Measurements from ENCODE around the gene TTC6.

Gene TTC6

DNA sequence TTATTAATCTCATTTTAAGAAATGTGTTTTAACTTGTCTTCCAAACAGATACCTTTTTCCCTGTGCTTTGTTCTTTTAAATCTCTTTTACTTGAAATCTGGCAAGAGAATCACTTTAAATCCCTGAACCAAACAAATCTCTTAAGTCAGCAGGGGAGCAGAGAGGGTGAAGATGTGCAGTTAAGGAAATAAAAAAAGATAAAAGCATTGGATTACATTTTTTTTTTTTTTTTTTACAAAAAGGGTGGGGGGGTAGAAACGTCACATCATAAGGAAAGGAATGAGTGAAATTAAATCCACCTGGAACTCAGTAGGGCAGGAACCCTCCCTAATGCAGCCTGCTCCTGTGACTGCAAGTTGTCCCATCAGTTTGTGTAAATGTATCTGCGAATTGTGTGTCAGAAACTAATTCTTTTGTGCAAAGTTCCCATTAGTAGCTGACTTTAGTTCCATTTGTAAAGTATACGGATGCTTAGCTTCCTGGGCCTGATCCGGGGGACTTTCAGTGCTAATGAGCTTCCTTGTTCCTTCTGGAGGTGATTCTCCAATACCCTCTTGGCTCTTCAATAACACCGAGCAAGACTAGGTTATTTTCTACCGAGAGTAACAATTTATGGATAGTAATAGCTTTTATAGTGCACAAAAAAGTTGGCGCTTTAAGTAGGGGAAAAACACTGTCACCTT lies 1.5 kb downstream of the TTC6 start:
- no peak for DNase-seq (ENCODE audit: low read depth)
- no peak overlapping the region for H3K4me3 ChIP-seq (ENCODE audit: low read depth, low read length)

GRCh38 chr14:37597538-37597913 lies 2.1 kb downstream of the TTC6 start:
- no peak overlapping the region for H3K4me3 ChIP-seq (ENCODE audit: low read depth, low read length)
- DNase-seq (ENCODE audit: low read depth) = no peak

GRCh38 chr14:37597914-37598746 lies 2.7 kb downstream of the TTC6 start:
- H3K4me3 ChIP-seq (ENCODE audit: low read depth, low read length) = no peak overlapping the region
- DNase-seq (ENCODE audit: low read depth) = no peak

- H3K4me3 ChIP-seq (ENCODE audit: low read depth, low read length) = no peak overlapping the region
- no peak for DNase-seq (ENCODE audit: low read depth)
Measured at GRCh38 chr14:37598747-37599506, 3.5 kb downstream of the TTC6 start.

DNA sequence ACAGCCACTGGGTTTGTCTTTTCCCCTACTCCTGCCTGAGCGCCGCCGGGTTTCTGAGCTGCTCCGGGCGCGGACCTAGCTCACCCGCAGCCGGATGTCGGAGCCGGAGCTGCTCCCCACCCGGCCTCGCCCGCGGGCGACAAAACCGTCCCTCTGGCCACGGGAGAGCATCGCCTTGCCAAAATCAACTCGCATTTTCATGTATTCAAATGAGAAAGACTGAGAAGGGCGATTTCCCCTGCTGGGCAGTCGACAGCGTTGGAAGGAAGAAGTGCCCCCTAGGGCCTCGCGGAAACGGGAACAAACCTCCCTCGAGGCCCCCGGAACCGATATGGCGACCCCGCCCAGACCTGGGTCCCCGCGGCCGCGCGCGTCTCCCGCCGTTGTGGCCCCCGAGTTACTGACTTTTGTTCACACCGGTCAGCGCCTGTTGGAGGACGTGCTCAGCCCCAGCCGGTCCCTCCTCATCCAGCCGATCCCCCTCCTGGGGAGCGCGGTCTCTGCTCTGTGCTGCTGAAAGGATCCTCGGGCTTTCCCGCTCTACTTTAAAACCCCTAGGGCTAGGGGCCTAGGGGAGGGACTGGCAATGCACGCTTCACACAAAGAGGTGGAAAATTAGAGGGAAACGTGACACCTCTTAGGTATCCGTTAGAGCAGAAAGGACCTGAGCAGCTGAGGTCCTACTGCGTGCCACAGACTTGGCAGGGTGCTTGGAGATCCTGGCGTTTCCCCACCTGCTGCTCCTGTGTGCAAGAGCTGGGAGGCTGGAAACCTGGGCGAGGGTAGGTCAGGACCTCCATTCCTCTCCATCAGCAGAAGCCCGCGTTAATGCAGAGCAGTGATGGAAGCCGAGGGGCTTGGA lies 4.3 kb downstream of the TTC6 start:
- DNase-seq (ENCODE audit: low read depth) = no peak
- no peak overlapping the region for H3K4me3 ChIP-seq (ENCODE audit: low read depth, low read length)

DNA sequence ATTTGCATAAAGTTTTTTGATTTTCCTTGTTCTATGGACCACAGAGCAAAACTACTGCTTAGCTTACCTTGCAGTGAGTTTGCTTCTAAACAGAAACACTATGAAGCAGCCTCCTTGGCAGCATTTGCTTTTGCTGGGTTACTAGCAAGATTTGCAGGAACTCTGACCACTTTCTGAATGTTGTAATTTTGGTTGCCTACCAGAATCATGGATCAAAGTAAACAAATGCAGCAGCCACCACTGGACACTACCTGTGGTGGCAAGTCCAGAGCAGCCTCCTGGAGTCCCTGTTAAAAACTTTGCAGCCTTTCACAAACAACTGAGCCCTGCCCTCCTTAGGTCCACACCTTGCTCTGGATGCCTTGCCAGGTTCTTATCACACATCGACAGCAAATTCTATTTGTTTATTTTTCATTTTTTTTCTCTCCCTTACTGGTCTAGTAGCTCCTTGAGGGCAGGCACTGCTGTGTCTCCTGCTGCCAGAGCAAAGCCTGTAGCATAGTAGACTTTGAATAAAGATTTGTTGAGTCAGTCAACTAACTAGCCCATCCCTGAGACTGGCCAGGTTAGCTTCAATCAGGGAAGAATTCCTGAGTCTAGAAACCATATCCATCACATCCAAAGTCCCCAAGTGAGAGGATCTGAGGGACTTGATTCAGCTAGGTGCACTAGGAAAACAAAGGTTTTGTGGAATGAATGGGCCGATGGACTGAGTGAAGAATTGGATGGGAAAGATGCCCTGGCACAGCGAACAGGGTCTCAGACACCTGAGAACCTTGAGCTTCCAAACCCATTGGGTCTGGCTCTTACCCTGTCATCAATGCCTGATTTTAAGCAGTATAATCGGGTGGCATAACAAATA lies 5.7 kb downstream of the TTC6 start:
- H3K4me3 ChIP-seq (ENCODE audit: low read depth, low read length) = no peak overlapping the region
- no peak for DNase-seq (ENCODE audit: low read depth)

DNA sequence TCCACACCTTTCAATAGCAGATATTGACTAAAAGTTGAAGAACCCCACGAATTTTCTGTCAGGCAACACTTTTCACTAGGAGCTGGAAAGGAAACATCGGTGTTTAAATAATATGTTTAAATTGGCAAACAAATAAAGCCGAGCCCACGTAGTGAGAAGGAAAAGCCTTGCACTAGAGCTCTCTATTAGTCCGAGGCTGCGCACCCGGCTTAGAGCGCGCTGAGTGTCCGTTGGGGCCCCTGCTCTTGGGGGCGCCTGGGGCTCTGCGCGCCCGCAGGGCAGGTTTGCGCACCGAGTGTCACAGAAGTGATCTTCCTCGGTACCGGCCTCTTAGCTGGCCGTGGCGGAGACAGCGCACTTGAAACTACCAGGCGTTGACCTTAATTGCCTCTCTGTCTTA lies 6.4 kb downstream of the TTC6 start:
- H3K4me3 ChIP-seq (ENCODE audit: low read depth, low read length) = no peak overlapping the region
- no peak for DNase-seq (ENCODE audit: low read depth)

DNA sequence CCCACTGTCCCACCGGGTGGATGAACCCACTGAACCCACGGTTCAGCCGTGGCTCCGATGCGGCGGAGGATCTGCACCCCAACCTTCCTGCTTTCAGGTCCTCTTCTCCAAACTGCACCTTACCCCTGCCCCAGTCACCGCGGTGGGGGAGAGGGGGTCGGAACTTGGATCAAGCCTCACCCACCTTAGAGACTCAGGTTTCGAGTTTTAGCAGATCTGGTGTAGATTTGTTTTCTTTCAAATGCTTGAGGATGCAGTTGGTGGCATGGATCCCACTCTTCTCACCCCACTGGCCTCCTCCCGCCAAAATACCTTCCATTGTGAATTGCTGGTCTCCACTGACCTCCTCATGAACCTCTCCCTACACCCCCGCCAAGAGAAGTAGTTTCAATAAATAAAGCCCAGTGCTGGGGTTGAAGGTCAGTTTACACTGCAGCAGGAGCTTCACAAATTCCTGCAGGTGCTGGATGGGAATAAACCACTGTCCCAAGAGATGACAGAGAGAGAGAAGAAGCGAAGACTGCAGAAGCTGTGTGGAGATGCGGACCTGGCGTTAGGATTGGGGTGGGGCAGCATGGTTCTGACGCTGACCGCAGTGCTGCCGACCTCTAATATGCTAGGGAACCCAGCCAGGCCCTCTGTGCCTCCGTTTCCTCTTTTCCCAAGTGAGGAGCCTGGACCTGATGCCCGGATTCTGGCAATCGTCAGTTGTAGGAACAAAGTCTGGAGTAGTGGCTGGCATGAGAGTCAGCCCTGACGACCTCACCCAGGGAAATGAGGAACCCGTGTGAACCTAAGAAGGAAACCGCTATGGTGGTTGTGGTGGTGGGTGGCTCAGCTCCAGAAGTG lies 7.4 kb downstream of the TTC6 start:
- H3K4me3 ChIP-seq (ENCODE audit: low read depth, low read length) = no peak overlapping the region
- no peak for DNase-seq (ENCODE audit: low read depth)

DNA sequence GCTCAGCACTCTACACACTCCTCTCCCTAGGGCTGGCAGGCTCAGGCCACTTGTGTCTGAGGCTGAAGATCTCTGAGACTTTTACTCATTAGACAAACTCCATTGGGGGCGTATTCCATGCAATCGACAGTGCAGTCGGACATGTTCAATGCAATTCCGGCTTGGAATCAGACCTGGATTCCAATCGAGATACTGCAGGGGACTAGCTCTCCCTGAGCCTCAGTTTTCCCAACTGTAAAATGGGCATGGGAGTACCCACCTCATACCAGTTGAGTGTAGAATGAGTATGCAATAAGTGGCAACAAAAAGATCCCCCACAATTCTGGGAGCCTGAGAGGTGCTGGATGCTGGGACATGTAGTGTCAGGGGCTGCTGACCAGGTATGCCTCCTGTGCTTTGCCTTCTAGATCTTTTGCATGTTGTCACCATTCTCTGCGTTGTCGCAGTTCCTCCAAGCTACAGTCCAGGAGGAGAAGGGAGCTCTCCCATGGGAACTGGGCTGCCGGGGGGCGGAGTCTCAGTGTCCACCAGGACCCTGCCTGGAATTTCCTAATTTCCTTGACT lies 8.3 kb downstream of the TTC6 start:
- no peak for DNase-seq (ENCODE audit: low read depth)
- no peak overlapping the region for H3K4me3 ChIP-seq (ENCODE audit: low read depth, low read length)

DNA sequence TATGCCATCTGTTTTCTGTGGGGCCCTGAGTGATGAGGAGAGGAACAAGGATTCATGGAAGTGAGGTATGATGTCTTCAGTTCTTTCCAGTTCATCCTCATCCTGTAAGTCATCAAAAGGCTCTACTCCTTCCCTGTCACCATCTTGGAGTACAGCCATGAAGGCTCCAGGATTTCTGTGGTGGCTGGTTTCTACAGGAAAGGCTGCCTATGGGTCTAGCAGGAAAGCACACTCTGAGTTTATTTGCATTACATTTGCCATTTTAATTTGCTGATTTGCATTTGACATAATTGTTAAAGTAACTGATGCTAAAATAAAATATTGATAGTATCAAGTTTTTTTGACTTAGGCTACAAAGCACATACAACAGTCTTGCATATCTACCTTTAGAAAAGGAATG lies 11.2 kb downstream of the TTC6 start:
- H3K4me3 ChIP-seq (ENCODE audit: low read depth, low read length) = no peak overlapping the region
- no peak for DNase-seq (ENCODE audit: low read depth)

DNA sequence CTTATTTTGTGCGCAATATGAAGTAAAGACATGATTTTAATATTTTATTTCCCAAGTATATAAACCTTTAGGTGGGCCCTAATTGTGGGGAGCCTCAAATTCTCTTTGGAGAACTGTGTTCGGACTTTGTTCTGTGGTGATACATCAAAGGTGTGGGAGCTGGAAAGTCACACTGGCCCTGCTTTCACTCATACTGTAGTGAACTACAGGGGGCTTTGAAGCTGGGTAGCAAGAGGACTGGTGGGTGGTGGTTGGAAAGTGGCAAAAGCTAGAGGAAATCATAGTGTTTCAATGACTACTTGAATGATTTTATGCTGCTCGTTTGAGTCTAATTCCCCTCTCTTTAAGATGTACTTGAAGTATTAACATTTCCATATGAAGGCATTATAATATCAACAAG lies 13.2 kb downstream of the TTC6 start:
- no peak for DNase-seq (ENCODE audit: low read depth)
- H3K4me3 ChIP-seq (ENCODE audit: low read depth, low read length) = no peak overlapping the region

- no peak overlapping the region for H3K4me3 ChIP-seq (ENCODE audit: low read depth, low read length)
- DNase-seq (ENCODE audit: low read depth) = no peak
Measured at GRCh38 chr14:37610945-37611523, 15.6 kb downstream of the TTC6 start.

DNA sequence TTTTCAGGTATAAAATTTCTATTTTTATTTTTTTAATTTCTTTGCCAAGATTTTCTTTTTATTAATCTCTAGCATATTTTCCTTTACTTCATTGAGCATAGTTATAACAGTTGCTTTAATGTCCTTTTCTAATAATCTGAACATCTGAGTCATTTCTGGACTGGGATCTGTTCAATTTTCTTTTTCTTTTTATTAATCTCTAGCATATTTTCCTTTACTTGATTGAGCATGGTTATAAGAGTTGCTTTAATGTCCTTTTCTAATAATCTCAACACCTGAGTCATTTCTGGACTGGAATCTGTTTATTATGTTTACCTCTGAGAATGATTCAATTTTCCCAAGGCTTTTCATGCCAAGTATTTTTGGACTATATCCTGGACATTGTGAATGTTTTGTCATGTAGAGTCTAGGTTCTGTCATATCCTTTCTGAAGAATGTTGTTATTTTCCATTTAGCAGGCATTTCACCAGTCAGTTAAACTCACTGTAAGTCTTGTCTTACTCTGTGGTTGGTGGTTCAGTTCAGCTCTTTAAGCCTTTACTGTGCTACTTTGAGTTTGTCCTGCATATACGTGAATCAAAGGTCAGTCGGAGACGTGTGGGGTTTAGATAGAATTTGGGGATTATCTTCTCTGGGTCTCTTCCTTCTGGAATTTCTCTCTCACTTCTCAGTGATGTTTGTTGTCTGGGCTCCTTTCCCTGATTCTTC lies 20.3 kb downstream of the TTC6 start:
- H3K4me3 ChIP-seq (ENCODE audit: low read depth, low read length) = no peak overlapping the region
- no peak for DNase-seq (ENCODE audit: low read depth)

- DNase-seq (ENCODE audit: low read depth) = no peak
- no peak overlapping the region for H3K4me3 ChIP-seq (ENCODE audit: low read depth, low read length)
Measured at GRCh38 chr14:37616853-37617252, 21.4 kb downstream of the TTC6 start.

DNA sequence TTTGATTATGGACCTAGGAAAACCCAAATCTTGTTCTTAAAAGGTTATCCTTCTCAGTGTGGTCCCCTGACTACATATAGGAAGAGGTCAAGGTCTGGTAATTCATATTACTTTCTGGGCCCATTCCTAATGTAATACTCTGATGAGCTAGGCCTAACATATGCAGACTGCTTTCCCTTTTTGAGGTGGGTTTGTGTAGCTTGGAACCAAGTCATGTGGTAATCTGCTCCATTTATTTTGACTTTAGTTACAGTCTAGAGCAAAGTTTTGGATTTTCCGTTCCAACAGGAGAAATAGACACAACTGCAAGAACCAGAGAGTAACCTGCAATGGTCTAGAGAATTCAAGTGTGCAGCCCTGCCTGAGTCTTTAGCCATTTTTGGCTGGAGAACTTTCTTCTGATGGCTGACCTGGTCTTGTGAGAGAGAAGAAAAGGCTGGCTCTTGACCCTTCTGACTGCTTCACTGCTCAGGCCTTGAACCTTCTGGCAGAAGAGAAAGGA lies 22.5 kb downstream of the TTC6 start:
- no peak overlapping the region for H3K4me3 ChIP-seq (ENCODE audit: low read depth, low read length)
- DNase-seq (ENCODE audit: low read depth) = no peak

- DNase-seq (ENCODE audit: low read depth) = no peak
- no peak overlapping the region for H3K4me3 ChIP-seq (ENCODE audit: low read depth, low read length)
Measured at GRCh38 chr14:37618498-37619028, 23.1 kb downstream of the TTC6 start.
